ENCODE results near the gene FXR2.
A peak's percentile ranks its signal among the peaks of the same experiment; 100 is the strongest.

GRCh38 chr17:7579834-7580603 lies 34.7 kb downstream of the FXR2 start:
- TF ChIP-seq CTCF (IDR thresholded peaks at IDR 0.05; ENCODE audit: extremely low read depth in 1 of 2, insufficient read depth in 1 of 2, low read depth in 1 of 2, low read length in 2 of 2), result no peak
- TF ChIP-seq EZH2 (IDR thresholded peaks at IDR 0.05; ENCODE audit: borderline replicate concordance, low read depth, low read length, severe bottlenecking), result no peak
- no peak for TF ChIP-seq POLR2A (IDR thresholded peaks at IDR 0.05; ENCODE audit: low read depth, low read length)
- no peak for TF ChIP-seq MYC (IDR thresholded peaks at IDR 0.05; ENCODE audit: low read depth, low read length)
- peak; percentile 14 for TF ChIP-seq POLR2AphosphoS5 (IDR thresholded peaks at IDR 0.05; ENCODE audit: insufficient read depth, low read depth, low read length)
- TF ChIP-seq MAX (IDR thresholded peaks at IDR 0.05; ENCODE audit: insufficient read depth, insufficient read length), result no peak
- TF ChIP-seq GATA2 (IDR thresholded peaks at IDR 0.05; ENCODE audit: insufficient read depth, insufficient read length, low read depth, low read length), result no peak

All from endothelial cell of umbilical vein (primary cell).